HepG2 (cell line): ENCODE data around the gene ARHGAP30. TPM values are rescaled to one million over a fixed set of nuclear protein-coding genes. Genes with fewer than 3 reads are reported as not detected.

Experiments
- ATAC-seq: fragments of 200-7000 bp; cut with Tn5 transposase; 3 replicates; pipeline ENCODE4 v1.9.1; 2020; ENCODE audit warnings: mild to moderate bottlenecking, moderate library complexity
- BruUV-seq: library from RNA; stranded (reverse); fragments of 400-500 nt; replicated peaks from 2 replicates; lab custom pipeline; 2021; lab: Mats Ljungman, UMichigan
- CTCF ChIA-PET: fragments of 300-600 bp; formaldehyde crosslinking; extraction: SDS; loops from one replicate; lab custom pipeline; 2021; ENCODE audit warnings: low total read pairs, inconsistent platforms, low intra/inter-chr PET ratio; lab: Yijun Ruan, JAX
- POLR2A ChIA-PET: fragments of 350-600 bp; sonication (Branson Sonifier 250); formaldehyde crosslinking; loops from one replicate; lab custom pipeline; 2020; ENCODE audit warnings: antibody characterized with exemption, inconsistent platforms; lab: Yijun Ruan, JAX
- DNase-seq: peaks from one replicate; pipeline ENCODE4 v3.0.0-alpha.2; 2015; ENCODE audit warnings: low spot score
- FAIRE-seq: peaks from 3 replicates; lab custom pipeline; 2011; peaks lifted over from hg19 to GRCh38; lab: Jason Lieb, UNC
- H2AFZ ChIP-seq: one replicate; pipeline ENCODE4 v1.6.1; 2011; ENCODE audit warnings: low read length, inconsistent platforms
- H3K27ac ChIP-seq: fragments of 300-600 bp; 3 replicates; pipeline ENCODE4 v1.8.0; 2011; ENCODE audit warnings: mixed run types, mild to moderate bottlenecking, mixed read lengths, low read length, inconsistent platforms; ENCODE audit not compliant: insufficient read depth; ENCODE audit errors: extremely low read length
- H3K27me3 ChIP-seq, 2 experiments: fragments of 200-600 bp in 1 of 2; 2 replicates in 1 of 2; 3 replicates in 1 of 2; pipeline versions ENCODE4 v1.6.0 to v1.8.0; 2011; ENCODE audit warnings: low read length in 2 of 2, mild to moderate bottlenecking in 2 of 2, moderate library complexity in 2 of 2, inconsistent platforms in 1 of 2; ENCODE audit not compliant: insufficient read depth in 2 of 2, control insufficient read depth in 1 of 2
- H3K36me3 ChIP-seq, 2 experiments: fragments of 200-600 bp in 1 of 2; replicated peaks in 1 of 2; 2 replicates in 1 of 2; 3 replicates in 1 of 2; pipeline versions ENCODE4 v1.5.1 to v1.8.0; 2011; ENCODE audit warnings: low read length in 2 of 2, inconsistent platforms in 1 of 2; ENCODE audit not compliant: insufficient read depth in 2 of 2, control insufficient read depth in 1 of 2
- H3K4me1 ChIP-seq: 2 replicates; pipeline ENCODE4 v1.5.1; 2012; ENCODE audit warnings: low read length, inconsistent platforms; ENCODE audit not compliant: insufficient read depth
- H3K4me2 ChIP-seq: 2 replicates; pipeline ENCODE4 v1.6.0; 2011; ENCODE audit warnings: low read depth, low read length, inconsistent platforms
- H3K4me3 ChIP-seq, 3 experiments: fragments of 200-600 bp in 1 of 3; sonication (generic), shearing (Covaris generic) in 1 of 3; replicated peaks in 1 of 3; 2 replicates each; pipeline ENCODE4 v1.5.1; 2011 to 2016; ENCODE audit warnings: low read length in 3 of 3, inconsistent platforms in 2 of 3, low read depth in 2 of 3, mild to moderate bottlenecking in 2 of 3, control low read depth in 1 of 3, mixed read lengths in 1 of 3; ENCODE audit not compliant: insufficient read depth in 1 of 3
- H3K79me2 ChIP-seq: one replicate; pipeline ENCODE4 v1.6.1; 2011; ENCODE audit warnings: low read length, inconsistent platforms; ENCODE audit not compliant: insufficient read depth
- H3K9ac ChIP-seq: 2 replicates; pipeline ENCODE4 v1.6.0; 2011; ENCODE audit warnings: mild to moderate bottlenecking, low read depth, low read length, inconsistent platforms; ENCODE audit not compliant: insufficient read depth
- H3K9me3 ChIP-seq: 2 replicates; pipeline ENCODE4 v1.5.1; 2012; ENCODE audit warnings: mild to moderate bottlenecking, low read length
- H4K20me1 ChIP-seq: 2 replicates; pipeline ENCODE4 v1.6.0; 2011; ENCODE audit warnings: inconsistent platforms, mild to moderate bottlenecking, low read length, moderate library complexity; ENCODE audit not compliant: insufficient read depth
- BRCA1 ChIP-seq: sonication (generic); formaldehyde crosslinking; IDR thresholded peaks from 2 replicates; pipeline ENCODE4 v1.4.0; 2020; ENCODE audit warnings: missing genetic modification reagents
- EEA1 ChIP-seq: sonication (generic); formaldehyde crosslinking; IDR thresholded peaks from 2 replicates; pipeline ENCODE4 v1.5.1; 2020; ENCODE audit warnings: mild to moderate bottlenecking, missing genetic modification reagents, borderline replicate concordance
- EED ChIP-seq: sonication (generic); formaldehyde crosslinking; IDR thresholded peaks from 2 replicates; pipeline ENCODE4 v1.5.0; 2020; ENCODE audit warnings: mild to moderate bottlenecking, missing genetic modification reagents
- HNRNPLL ChIP-seq: fragments of 200-400 bp; formaldehyde crosslinking; IDR thresholded peaks from 2 replicates; pipeline ENCODE4 v1.6.1; 2017; ENCODE audit warnings: mild to moderate bottlenecking, low read depth, low read length; ENCODE audit not compliant: poor library complexity, severe bottlenecking
- NCOA2 ChIP-seq: sonication (generic); formaldehyde crosslinking; IDR thresholded peaks from 2 replicates; pipeline ENCODE4 v1.8.0; 2022; ENCODE audit warnings: inconsistent platforms
- NR2F1 ChIP-seq, 2 experiments: fragments of 450-650 bp in 1 of 2; formaldehyde crosslinking in 1 of 2; IDR thresholded peaks; 2 replicates each; pipeline versions ENCODE4 v1.5.0 to v1.6.1; 2016 to 2020; ENCODE audit warnings: mild to moderate bottlenecking in 1 of 2, missing compliant biosample characterization in 1 of 2, missing genetic modification reagents in 1 of 2, moderate library complexity in 1 of 2
- TARDBP ChIP-seq: sonication (generic); formaldehyde crosslinking; IDR thresholded peaks from 2 replicates; pipeline ENCODE4 v1.8.0; 2022; ENCODE audit warnings: mild to moderate bottlenecking, missing genetic modification reagents
- ZNF160 ChIP-seq: sonication (generic); formaldehyde crosslinking; IDR thresholded peaks from 2 replicates; pipeline ENCODE4 v1.8.0; 2022; ENCODE audit warnings: mild to moderate bottlenecking, inconsistent platforms, missing genetic modification reagents
- WGBS: methylation state at CpG from one replicate; pipeline ENCODE4 v1.1.6; 2017; ENCODE audit warnings: low lambda C conversion rate; 5-methylcytosine and 5-hydroxymethylcytosine counted together
- in situ Hi-C: cut with HindIII; loops from 2 replicates; pipeline ENCODE4 v1.10.0; 2017; ENCODE audit warnings: low pct_unique_long_range_greater_than_20kb; ENCODE audit not compliant: extremely low pct_ligation_motif_present
- intact Hi-C: fragments of 100-400 bp; cut with micrococcal nuclease; formaldehyde crosslinking; loops from one replicate; pipeline ENCODE4 v1.10.0; 2022; ENCODE audit not compliant: unreplicated experiment
- polyA plus RNA-seq, 8 experiments: library from polyadenylated mRNA; depleted of rRNA in 3 of 8; stranded (reverse) in 7 of 8; unstranded in 1 of 8; fragments of >200 nt; fragmentation: Illumina TruSeq in 4 of 8; extraction: Trizol in 4 of 8; gene quantifications; 2 replicates each; pipeline versions ENCODE4 v1.2.1 to v1.2.3, GENCODE V29; 2011 to 2016; ENCODE audit warnings: low read depth in 4 of 8, missing spikeins in 1 of 8, mixed read lengths in 1 of 8; ENCODE audit not compliant: insufficient read depth in 1 of 8
- total RNA-seq, 5 experiments: library from RNA; depleted of rRNA; stranded (reverse); fragments of >200 nt; fragmentation: Illumina TruSeq; extraction: Trizol; gene quantifications; 2 replicates each; pipeline ENCODE4 v1.2.3, GENCODE V29; 2016; ENCODE audit warnings: low read depth in 1 of 5
- TF ChIP-seq, protein P1 (sequence below): sonication (generic); formaldehyde crosslinking; conservative IDR thresholded peaks from 2 replicates; pipeline ENCODE4 v1.8.0; 2022; ENCODE audit warnings: mild to moderate bottlenecking, moderate library complexity, missing genetic modification reagents
- TF ChIP-seq, protein P2 (sequence below): sonication (generic); formaldehyde crosslinking; IDR thresholded peaks from 2 replicates; pipeline ENCODE4 v1.5.0; 2020; ENCODE audit warnings: mild to moderate bottlenecking, missing genetic modification reagents, moderate library complexity
- TF ChIP-seq, protein P3 (sequence below): fragments of 450-650 bp; IDR thresholded peaks from 2 replicates; pipeline ENCODE4 v1.6.1; 2017; ENCODE audit warnings: mild to moderate bottlenecking

ARHGAP30 gene
- total and polyA plus RNA-seq, 2 of the 13 experiments (the other 11 are each of a cell fraction or from before 2014, with no cell fraction given): 0.13 to 0.20 TPM

DNA sequence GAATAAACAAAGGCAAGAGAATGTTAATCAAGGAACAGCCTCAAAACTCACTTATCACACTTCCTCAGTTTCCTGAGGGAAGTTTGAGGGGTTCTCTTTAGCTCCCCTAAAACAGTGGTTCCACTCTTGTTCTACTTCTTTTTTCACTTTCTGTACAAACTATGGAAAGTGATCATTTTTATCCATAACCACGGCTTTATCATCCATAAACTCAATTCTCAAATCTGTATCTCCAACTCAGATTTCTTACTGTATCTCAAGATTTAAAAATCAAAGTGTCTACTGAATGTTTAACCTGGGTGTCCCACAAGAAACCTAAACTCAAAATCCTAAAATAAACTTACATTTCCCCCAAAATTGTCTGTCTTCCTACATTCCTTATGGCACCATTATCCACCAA, 44.2 kb upstream of the ARHGAP30 start:
- no peak overlapping the region for H3K4me3 ChIP-seq
- in situ Hi-C loops: no loop called here
- POLR2A ChIA-PET: no interaction called here
- intact Hi-C loops: no loop called here
- H2AFZ ChIP-seq: no peak overlapping the region
- H3K27ac ChIP-seq: no peak overlapping the region
- no peaks in the 10 kb centered on the region for H3K9me3 ChIP-seq
- H3K9ac ChIP-seq: no peak overlapping the region
- ATAC-seq: no peak
- no TSS peak for BruUV-seq
- FAIRE-seq: peak; percentile 30
- H3K79me2 ChIP-seq: peaks cover 78% of the 10 kb centered on the region
- WGBS: 90% methylated on average over 1 of the region's 1 CpG
- DNase-seq: no peak
- H3K4me1 ChIP-seq: peaks cover 52% of the 10 kb centered on the region
- CTCF ChIA-PET: no interaction called here
- H3K4me2 ChIP-seq: no peak overlapping the region
- H4K20me1 ChIP-seq: peaks cover 11% of the 10 kb centered on the region; the same call in 1 of the 2 replicates
- TF ChIP-seq EEA1 (CRISPR knock-in tag): no peak
- no peak for TF ChIP-seq TARDBP (CRISPR knock-in tag)
- no peak for TF ChIP-seq NCOA2 (CRISPR knock-in tag)
- TF ChIP-seq ZNF160 (CRISPR knock-in tag): no peak
- no peak for TF ChIP-seq EED (CRISPR knock-in tag)
- TF ChIP-seq NR2F1 (CRISPR knock-in tag; IDR thresholded peaks at IDR 0.05): no peak
- TF ChIP-seq HNRNPLL: no peak
- TF ChIP-seq, protein P1, sequence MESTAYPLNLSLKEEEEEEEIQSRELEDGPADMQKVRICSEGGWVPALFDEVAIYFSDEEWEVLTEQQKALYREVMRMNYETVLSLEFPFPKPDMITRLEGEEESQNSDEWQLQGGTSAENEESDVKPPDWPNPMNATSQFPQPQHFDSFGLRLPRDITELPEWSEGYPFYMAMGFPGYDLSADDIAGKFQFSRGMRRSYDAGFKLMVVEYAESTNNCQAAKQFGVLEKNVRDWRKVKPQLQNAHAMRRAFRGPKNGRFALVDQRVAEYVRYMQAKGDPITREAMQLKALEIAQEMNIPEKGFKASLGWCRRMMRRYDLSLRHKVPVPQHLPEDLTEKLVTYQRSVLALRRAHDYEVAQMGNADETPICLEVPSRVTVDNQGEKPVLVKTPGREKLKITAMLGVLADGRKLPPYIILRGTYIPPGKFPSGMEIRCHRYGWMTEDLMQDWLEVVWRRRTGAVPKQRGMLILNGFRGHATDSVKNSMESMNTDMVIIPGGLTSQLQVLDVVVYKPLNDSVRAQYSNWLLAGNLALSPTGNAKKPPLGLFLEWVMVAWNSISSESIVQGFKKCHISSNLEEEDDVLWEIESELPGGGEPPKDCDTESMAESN (CRISPR knock-in tag): no peak
- no peak for TF ChIP-seq BRCA1
- TF ChIP-seq, protein P2, sequence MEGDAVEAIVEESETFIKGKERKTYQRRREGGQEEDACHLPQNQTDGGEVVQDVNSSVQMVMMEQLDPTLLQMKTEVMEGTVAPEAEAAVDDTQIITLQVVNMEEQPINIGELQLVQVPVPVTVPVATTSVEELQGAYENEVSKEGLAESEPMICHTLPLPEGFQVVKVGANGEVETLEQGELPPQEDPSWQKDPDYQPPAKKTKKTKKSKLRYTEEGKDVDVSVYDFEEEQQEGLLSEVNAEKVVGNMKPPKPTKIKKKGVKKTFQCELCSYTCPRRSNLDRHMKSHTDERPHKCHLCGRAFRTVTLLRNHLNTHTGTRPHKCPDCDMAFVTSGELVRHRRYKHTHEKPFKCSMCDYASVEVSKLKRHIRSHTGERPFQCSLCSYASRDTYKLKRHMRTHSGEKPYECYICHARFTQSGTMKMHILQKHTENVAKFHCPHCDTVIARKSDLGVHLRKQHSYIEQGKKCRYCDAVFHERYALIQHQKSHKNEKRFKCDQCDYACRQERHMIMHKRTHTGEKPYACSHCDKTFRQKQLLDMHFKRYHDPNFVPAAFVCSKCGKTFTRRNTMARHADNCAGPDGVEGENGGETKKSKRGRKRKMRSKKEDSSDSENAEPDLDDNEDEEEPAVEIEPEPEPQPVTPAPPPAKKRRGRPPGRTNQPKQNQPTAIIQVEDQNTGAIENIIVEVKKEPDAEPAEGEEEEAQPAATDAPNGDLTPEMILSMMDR (CRISPR knock-in tag): no peak
- TF ChIP-seq, protein P3, sequence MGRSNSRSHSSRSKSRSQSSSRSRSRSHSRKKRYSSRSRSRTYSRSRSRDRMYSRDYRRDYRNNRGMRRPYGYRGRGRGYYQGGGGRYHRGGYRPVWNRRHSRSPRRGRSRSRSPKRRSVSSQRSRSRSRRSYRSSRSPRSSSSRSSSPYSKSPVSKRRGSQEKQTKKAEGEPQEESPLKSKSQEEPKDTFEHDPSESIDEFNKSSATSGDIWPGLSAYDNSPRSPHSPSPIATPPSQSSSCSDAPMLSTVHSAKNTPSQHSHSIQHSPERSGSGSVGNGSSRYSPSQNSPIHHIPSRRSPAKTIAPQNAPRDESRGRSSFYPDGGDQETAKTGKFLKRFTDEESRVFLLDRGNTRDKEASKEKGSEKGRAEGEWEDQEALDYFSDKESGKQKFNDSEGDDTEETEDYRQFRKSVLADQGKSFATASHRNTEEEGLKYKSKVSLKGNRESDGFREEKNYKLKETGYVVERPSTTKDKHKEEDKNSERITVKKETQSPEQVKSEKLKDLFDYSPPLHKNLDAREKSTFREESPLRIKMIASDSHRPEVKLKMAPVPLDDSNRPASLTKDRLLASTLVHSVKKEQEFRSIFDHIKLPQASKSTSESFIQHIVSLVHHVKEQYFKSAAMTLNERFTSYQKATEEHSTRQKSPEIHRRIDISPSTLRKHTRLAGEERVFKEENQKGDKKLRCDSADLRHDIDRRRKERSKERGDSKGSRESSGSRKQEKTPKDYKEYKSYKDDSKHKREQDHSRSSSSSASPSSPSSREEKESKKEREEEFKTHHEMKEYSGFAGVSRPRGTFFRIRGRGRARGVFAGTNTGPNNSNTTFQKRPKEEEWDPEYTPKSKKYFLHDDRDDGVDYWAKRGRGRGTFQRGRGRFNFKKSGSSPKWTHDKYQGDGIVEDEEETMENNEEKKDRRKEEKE: no peak
- H3K36me3 ChIP-seq: peaks cover 2 to 9% of the 10 kb centered on the region in 2 experiments; a peak in 4 of 5 replicates
- no peaks in the 10 kb centered on the region; a peak in 1 of 5 replicates for H3K27me3 ChIP-seq
